ENCODE results near the gene RAB40C. TPM values are rescaled to one million over a fixed set of nuclear protein-coding genes. Genes with fewer than 3 reads are reported as not detected.

Gene RAB40C
- total RNA-seq, 2 donors from 2014 or later: 9.9 to 13.5 TPM

DNA sequence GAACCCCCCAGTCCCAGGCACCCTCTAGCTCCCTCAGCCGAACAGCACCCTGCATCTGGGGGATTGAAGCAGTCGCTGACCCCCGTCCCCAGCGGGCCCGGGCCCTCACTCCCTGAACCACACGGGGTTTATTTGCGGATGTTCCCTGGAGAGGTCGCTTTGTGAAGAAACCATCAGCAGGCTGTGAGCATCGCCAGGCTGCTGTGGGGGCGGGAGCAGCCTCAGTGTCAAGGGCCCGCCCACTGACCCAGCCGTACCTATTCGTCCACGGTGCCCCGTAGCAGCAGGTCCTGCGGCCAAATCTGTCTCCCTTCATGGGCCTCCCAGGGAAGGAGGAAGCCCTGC is 6.4 kb upstream of the RAB40C start:
- DNase-seq (peak; percentile 22), ATAC-seq (no peak)
- intact Hi-C loops (cut with DNase I): loop anchor here in 1 of 2 donors (5.0 kb wide), 1 partner anchor 84 kb away; the partner anchor contains the start of gene RHOT2

DNA sequence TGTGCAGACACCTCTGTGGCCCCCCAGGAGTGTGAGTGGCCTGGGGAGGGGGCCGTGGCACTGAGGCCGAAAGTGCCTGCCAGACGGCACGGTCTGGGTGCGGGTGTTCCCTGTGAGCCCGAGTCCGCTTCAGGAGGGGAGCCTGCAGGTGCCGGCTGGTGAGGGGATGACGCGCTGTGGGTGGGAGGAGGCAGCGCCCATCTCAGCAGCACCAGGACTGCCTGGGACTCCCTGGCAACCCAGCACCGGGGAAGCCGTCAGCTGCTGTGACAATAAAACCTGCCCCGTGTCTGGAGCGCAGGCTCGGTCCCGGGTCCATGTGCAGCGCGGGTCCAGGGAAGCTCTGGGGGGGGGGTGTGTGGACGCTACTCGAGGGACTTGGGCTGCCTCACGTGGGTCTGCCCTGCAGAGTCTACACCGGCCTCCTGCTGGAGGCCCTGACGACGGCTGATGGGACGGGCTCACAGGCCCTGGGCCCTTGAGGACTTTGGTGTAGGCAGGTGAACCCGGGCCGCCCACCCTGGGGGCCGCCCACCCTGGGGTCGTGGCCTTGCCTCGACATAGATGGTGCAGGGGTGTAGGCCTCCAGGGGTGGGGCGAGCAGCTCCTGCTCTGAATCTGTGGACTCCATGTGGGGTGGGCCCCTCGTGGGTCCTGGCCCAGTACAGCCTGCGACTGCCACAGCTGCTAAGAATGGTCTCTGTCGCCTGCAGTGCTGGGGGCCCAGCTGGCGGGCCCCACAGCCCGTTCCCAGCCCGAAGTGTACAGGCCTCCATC is 5.9 kb upstream of the RAB40C start:
- intact Hi-C loops (cut with DNase I): loop anchor here in 1 of 2 donors (5.0 kb wide), 1 partner anchor 83 kb away; the partner anchor contains the start of gene RHOT2

DNA sequence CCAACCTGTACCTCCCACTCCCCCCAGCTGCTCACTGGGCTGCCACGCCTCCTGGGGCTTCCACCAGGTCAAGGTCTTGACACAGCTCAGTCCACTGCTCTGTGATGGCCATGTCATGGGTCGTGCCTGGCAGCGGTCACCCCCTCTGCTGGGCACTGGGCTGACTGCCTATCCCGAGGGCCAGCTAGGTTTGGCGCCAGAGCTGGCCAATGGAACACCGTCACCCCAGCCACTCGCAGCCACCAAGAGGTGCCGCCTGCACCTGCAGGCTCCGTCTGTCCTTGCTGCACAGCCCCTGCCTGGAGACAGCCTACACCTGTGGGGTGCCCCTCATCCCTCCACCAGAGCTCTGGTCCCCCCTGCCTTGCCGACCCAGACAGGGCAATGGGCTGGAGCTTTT is 4.5 kb upstream of the RAB40C start:
- intact Hi-C loops (cut with DNase I): no loop called here
- DNase-seq (no peak), ATAC-seq (no peak)

More for the DNA sequence above, 5.9 kb upstream of the RAB40C start:
- ATAC-seq (no peak), DNase-seq (peak; percentile 18)

DNA sequence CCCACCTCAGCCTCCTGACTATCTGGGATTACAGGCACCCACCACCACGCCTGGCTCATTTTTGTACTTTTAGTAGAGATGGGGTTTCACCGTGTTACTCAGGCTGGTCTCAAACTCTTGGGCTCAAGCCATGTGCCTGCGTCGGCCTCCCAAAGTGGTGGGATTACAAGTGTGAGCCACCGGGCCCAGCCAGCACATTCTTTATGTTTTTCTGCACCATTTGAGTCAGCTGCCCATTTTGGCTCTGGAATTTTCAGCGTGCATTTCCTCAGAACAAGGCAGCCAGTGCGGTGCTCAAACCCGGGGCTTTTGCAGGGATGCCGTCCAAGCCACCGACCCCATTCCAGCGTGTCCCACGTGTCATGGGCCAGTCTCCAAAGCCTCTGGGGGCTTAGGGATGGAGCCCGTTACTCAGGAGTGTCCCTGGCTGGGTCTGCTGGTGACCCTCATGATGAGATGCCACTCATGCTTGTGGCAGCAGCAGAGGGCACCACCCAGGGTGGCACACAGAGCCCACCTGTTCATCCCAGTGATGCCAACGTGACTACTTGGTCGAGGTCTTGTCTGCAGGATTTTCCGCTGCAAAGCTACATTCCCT is 3.7 kb upstream of the RAB40C start:
- DNase-seq (no peak), ATAC-seq (no peak)
- intact Hi-C loops (cut with DNase I): no loop called here

DNA sequence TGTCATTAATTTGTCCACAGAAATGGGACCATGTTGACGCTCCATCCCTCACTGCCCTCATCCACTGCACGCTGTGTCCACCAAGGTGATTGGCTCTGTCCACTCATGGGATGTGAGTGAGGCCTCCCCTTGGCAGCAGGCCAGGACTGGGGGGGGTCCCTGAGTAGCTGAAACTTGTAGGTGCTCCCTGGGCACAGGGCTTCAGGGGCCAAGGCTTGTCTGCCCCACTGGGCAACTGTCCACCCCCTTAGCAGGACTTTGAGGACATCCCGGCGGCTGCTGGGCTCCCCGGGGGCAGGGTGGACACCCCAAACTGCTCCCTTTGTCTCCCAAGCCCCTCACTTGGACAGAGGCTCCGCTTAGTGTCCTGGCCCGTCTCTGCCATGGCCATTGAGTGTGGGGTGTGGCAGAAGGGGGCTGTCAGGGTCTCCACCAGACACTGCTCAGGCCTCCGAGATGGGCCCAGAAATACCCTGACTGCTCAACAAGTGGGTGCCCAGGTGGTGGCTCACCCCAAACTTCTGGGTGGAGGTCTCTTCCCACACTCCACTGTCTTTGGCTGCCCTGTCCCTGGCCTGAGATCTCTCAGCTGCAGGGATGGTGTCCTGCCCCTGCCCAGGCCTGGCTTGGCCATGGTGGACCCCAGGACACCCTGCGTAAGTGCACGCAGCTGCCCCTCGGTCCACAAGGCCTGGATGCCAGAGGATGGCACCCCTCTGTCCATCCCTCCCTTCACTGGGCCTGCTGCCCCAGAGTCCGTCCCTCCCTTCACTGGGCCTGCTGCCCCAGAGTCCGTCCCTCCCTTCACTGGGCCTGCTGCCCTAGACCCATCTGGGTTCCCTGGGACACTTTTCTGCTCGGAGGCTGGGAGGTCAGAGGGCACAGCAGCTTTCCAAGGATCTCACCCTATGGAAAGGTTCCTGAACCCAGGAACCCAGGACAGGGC is 2.9 kb upstream of the RAB40C start:
- no peak for ATAC-seq
- DNase-seq: peak; percentile 65
- intact Hi-C loops (cut with DNase I): no loop called here

DNA sequence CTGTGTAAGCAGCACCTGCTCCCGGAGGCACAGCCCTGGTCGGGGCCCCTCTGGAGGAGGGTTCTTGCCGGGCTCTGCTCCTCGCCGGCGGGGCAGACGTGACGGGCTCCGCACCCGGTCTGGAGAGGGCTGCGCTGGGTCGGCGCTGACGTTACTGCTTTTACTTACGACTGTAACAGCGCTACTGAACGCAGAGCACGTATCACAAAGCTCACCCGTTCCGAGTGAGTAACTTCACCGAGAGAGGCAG is 1.3 kb upstream of the RAB40C start:
- ATAC-seq (peak in 1 of 2 donors; percentile 0), DNase-seq (peak; percentile 57)
- intact Hi-C loops (cut with DNase I): no loop called here

DNA sequence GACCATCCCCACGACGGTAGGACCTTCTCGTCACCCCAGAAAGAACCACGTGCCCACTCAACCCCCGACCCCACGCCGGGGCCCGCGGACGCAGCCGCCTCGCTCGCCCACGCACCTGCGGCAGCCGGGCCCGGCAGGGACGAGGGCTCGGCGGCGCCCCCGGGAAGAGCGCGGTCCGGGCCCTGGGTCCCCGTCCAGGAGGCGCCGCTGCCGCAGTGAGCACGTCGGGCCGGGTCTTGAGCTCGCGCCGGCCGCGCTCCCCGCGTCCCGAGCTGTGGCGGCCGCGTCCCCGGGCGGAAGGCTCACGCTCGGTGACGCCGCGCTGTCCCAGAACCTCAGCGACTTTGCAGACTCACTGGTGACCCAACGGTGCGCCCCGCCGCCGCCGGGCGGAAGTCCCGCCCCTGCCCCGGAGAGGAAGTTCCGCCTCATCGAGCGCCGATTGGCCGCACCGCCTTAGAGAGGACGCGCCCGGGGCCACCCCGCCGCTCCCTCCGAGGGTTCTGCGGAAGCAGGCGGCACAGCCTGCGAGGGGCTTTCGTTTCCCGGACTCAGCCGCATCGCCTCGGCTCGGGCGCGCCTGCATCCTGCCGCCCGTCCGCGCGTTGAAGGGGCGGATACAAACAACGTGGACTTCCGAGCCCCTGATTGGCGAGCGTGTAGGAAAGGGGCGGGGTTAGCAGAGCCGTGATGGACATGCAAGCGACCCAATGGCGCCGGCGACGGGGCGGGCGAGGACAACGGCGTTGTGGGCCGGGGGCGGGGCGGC is 793 bp upstream of the RAB40C start:
- ATAC-seq: peak; percentile 87 to 92
- DNase-seq: peak; percentile 97
- intact Hi-C loops (cut with DNase I): no loop called here

DNA sequence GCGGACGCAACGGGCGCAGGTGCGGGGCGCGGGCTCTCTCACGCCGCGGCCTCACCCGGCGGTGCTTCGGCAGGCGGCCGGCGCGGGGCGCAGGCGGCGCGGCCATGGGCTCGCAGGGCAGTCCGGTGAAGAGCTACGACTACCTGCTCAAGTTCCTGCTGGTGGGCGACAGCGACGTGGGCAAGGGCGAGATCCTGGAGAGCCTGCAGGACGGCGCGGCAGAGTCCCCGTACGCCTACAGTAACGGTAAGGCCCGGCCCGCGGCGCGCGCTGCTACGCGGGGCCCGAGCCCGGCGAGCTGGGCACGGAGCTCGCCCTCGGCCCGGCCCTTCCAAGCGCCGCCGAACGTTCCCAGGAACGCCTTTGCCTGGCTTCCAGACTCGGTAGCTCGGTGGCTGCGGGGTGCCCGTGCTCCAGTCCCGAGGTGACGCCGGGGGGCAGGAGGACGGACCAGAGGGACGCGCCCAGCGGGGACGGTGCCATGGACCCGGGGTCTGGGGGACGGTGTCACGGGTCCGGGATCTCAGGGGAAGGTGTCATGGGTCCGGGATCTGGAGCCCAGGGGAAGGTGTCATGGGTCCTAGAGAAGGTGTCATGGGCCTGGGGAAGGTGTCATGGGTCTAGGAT is 435 bp downstream of the RAB40C start:
- intact Hi-C loops (cut with DNase I): loop anchor here in 1 of 2 donors (5.0 kb wide), 1 partner anchor 47 kb away; the partner anchor contains the start of gene METTL26
- ATAC-seq (no peak), DNase-seq (no peak)

DNA sequence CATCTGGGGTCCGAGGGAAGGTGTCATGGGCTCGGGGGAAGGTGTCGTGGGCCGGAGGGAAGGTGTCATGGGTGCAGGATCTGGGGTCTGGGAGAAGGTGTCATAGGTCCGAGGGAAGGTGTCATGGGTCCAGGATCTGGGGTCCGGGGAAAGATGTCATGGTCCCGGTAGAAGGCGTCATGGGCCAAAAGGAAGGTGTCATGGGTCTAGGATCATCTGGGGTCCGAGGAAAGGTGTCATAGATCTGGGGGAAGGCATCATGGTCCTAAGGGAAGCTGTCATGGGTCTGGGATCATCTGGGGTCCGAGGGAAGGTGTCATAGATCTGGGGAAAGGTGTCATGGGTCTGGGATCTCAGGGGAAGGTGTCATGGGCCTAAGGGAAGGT is 942 bp downstream of the RAB40C start:
- ATAC-seq: no peak
- intact Hi-C loops (cut with DNase I): loop anchor here in 1 of 2 donors (5.0 kb wide), 1 partner anchor 46 kb away; the partner anchor contains the start of gene METTL26

DNA sequence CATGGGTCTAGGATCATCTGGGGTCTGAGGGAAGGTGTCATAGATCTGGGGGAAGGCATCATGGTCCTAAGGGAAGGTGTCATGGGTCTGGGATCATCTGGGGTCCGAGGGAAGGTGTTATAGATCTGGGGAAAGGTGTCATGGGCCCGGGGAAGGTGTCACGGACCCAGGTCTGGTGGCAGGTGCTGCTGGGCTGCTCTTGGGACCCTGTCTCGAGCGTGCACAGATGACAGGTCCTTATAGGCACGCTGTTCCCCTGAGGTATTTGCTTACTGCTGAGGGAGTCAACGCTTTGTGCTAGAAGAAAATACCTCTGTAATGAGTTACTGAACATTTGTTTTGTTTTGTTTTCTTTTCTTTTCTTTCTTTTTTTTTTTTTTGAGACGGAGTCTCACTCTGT is 1.4 kb downstream of the RAB40C start:
- no peak for DNase-seq
- no peak for ATAC-seq
- intact Hi-C loops (cut with DNase I): loop anchor here in 1 of 2 donors (5.0 kb wide), 1 partner anchor 46 kb away; the partner anchor contains the start of gene METTL26

More for the DNA sequence above, 942 bp downstream of the RAB40C start:
- no peak for DNase-seq

DNA sequence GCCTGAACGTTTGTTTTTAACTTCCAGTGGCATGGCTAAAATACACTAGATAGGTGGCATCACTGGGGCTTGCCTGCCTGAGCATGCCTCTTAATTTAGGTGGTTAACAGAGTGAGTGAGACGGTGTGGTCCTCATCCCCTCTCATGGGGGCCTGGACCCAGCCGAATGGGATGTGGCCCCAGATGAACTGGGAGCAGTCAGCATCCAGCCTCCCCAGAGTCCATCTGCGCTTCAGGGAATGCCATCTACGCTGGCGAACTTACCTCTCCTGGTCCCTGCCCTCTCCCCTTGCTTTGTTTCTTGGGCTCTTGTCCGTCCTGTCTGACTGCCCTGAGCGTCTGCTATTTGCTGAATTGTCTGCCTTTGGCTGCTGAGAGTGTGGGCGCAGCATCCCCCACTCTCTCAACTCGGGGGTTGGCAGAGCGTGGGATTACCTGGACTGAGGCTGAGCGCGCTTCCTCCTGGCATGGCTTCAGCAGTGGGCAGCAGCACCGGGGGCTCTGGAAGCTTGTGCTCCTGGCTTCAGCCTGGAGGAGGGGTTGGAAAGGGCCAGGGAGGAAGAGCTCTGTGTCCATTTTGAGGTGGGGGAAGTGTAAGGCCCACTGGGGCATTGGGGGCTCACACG is 2.1 kb downstream of the RAB40C start:
- DNase-seq (no peak), ATAC-seq (no peak)
- intact Hi-C loops (cut with DNase I): loop anchor here in 1 of 2 donors (5.0 kb wide), 1 partner anchor 45 kb away; the partner anchor contains the start of gene METTL26

DNA sequence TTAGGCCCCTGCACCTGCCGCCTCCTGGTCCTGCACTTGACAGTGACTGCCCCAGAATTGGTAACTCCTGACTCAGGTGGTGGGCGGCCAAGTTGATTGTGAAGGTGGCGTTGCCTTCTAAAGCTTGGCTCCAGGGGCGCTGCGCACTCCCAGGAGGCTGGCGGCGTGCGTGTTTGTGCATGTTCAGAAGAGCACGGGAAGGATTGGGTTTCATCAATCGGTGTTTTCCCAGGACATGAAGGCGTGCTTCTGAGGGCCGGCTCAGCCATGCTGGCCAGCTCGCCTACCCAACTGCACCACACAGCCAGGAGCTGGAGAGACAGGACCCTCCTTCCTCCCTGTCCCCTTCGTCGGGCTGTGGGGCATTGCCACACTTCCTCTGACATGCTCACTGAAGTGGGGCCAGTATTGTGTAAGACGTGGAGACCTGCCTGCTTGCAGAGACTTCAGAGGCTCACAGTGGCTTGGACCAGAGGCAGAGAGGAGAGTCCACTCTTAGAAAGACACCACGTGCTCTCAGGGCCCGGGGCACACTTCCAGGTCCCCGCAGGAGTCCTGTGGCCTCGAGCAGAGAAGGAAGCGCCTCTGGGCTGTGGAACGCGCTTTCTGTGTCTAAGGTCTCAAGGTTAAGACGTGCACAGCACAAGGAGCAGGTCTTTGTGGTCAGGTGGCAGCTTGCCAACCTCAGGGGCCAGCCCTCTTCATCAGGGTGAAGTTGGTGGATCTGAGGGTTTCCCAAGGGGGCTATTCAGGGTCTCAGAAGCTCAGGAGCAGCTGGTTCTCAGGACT is 2.8 kb downstream of the RAB40C start:
- ATAC-seq (no peak), DNase-seq (peak; percentile 61)
- intact Hi-C loops (cut with DNase I): loop anchor here in 1 of 2 donors (5.0 kb wide), 1 partner anchor 45 kb away; the partner anchor contains the start of gene METTL26

DNA sequence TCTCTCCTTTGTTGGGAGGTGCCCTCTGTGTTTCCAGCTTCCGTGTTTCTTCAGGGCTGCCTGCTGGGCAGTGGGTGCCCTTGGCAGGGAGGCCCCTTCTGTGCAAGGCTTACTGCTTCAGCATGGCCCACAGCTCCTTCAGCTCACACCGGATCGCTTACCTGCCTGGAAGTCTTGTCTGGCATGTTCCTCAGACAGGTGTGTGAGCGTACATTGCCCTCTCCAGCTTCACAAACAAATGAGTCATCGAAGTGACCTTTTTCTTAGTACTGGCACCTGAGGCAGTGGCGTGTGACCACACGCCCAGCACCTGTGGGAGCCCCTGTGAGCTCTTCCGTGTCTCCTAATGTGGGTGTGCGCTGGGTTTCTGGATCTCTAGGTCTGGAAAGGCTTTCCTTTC is 3.5 kb downstream of the RAB40C start:
- DNase-seq (no peak), ATAC-seq (no peak)
- intact Hi-C loops (cut with DNase I): loop anchor here in 1 of 2 donors (5.0 kb wide), 1 partner anchor 44 kb away; the partner anchor contains the start of gene METTL26

DNA sequence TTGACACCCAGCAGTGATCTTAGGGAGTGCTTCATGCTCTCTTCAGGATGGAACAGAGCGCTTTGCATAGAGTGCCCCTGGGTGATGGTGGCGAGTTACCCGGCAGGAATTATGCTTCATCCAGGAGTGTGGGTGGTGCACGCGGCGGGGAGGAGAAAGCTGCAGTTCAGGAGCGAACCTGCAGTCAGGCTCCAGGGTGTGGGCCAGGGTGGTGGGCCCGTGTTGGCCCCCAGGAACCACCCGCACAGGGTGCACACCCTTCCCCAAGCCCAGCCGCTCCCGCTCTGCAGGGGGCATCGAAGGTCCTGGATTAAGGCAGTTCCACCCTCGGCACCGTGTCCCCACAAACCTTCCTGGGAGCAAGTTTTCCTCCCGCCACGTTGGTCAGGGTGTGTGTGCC is 3.9 kb downstream of the RAB40C start:
- intact Hi-C loops (cut with DNase I): loop anchor here in 1 of 2 donors (5.0 kb wide), 1 partner anchor 43 kb away; the partner anchor contains the start of gene METTL26
- ATAC-seq (no peak), DNase-seq (no peak)

DNA sequence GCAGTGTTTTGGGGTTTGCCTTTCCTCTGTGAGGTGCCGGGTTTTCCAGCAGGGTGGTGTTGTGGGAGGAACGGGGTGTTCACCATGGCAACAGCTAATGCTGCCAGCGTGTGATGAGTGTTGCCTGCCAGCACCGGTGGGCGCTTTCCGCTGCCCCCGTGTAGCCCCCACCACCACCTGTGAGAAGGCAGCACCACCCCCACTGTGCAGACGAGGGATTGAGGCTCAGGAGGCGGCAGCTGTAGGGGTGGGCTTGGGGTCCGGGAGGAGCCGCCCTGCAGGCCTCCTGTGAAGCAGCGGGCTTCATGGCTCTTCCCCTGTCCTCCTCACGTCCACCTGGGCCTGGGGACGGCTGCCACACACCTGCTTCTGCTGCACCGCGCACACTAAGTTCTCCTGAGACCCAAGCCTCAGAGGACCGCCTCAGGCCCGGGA is 5.2 kb downstream of the RAB40C start:
- ATAC-seq (no peak), DNase-seq (no peak)
- intact Hi-C loops (cut with DNase I): no loop called here

DNA sequence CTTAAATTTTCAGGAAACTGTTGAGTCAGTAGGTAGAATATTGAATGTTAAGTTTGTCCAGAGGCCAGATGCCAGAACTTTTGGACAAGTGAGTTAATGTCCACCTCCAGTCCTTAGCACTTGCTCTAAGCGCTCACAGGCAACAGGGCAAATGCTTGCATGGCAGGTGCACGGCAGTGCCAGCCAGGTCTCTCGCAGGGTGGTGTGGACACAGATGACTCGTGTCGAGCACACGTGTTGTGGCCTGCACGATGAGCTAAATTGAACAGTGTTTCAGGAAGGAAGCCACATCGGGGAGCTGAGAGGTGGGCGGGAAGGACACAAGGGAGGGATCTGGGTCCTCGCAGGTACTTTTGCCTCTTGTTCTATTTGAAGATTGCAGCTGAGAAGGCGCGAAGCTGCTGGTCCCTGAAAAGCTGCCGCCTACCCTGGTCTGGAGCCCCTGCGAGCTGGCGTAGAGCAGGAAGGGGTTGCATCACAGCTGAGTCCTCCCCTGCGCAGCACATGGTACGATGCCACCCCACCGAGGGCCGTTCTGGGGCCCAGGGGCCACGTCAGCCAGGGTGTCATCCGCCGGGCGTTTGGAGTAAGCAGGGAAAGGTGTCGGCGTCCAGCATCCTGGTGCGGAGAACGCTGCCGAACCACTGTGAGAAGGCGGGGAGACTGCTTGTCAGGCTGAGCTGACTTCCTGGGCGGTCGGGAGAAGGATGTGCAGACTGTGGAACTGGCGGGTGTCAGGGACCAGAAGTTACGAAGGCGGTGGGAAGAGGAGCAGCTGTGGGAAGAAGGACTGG is 6.3 kb downstream of the RAB40C start:
- DNase-seq (no peak), ATAC-seq (no peak)
- intact Hi-C loops (cut with DNase I): no loop called here
